ENCODE data around the gene LIMS2. TPM values are rescaled to one million over a fixed set of nuclear protein-coding genes. Genes with fewer than 3 reads are reported as not detected.

The LIMS2 gene
- polyA plus RNA-seq, 2 of the 4 experiments (the other 2 are of a cell fraction), result 1.2 to 6.1 TPM

- Histone ChIP-seq H3K27ac (no peak overlapping the region), H3K4me2 (no peak overlapping the region), H3K4me3 (no peak overlapping the region), H3K9me3 (peaks cover 33% of the 10 kb centered on the region), H3K4me1 (no peaks in the 10 kb centered on the region)
- POLR2A ChIA-PET, result no interaction called here
- TF ChIP-seq ZSCAN20 (CRISPR knock-in tag; IDR thresholded peaks at IDR 0.05) (no peak), BCL3 (IDR thresholded peaks at IDR 0.05) (no peak), HDAC2 (IDR thresholded peaks at IDR 0.05) (no peak), FOXS1 (CRISPR knock-in tag; IDR thresholded peaks at IDR 0.05) (no peak), RFX5 (IDR thresholded peaks at IDR 0.05) (no peak), SMC3 (IDR thresholded peaks at IDR 0.05) (no peak), CEBPB (IDR thresholded peaks at IDR 0.05) (no peak), CHD2 (IDR thresholded peaks at IDR 0.05; ENCODE audit: low read length, partially characterized antibody) (no peak), ELK1 (IDR thresholded peaks at IDR 0.05; ENCODE audit: low read depth, low read length) (no peak)
- DNase-seq (ENCODE audit: low read depth in 1 of 2, low spot score in 1 of 2), result no peak
- no peak for ATAC-seq
- 39% methylated on average over 10 of the region's 11 CpGs for WGBS (ENCODE audit: missing lambda C conversion rate)
- no peak for FAIRE-seq
- CTCF ChIA-PET, result interaction anchor here (0.5 to 2.7 kb wide), 5 partner anchors 20 to 49 kb away, joined by 3 to 11 read pairs (median 4); no protein-coding TSS in a partner anchor
Measured at GRCh38 chr2:127611076-127611925, 64.0 kb downstream of the LIMS2 start.

DNA sequence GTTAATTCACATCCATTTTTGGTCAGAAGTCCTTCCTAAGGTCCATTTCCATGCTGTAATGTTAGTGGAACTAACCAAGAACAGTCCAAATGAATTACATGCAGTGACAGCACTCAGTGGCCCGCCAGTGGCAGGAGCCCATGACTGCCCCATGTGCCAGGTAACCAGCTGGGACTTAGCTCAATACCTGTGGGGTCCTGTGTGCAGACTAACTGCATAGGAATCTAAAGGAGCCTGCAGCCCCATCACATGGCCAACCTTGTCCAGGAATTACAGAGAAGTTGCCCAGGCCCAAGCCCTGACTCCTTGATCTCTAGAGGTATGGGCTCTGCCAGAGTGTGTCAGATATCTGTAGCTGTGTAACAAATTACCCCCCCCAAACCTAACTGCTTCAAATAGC is 64.8 kb downstream of the LIMS2 start:
- DNase-seq (ENCODE audit: low read depth in 1 of 2, low spot score in 1 of 2) (no peak), ATAC-seq (no peak), FAIRE-seq (no peak)
- TF ChIP-seq TP53 (CRISPR knock-in tag; IDR thresholded peaks at IDR 0.05) (no peak), RAD21 (conservative IDR thresholded peaks at IDR 0.05 in 1 of 2, IDR thresholded peaks at IDR 0.05 in 1 of 2) (no peak), PHF8 (IDR thresholded peaks at IDR 0.05; ENCODE audit: borderline replicate concordance, low read depth) (no peak), HMGXB4 (CRISPR knock-in tag; IDR thresholded peaks at IDR 0.05; ENCODE audit: borderline replicate concordance) (no peak), MAFK (IDR thresholded peaks at IDR 0.05; ENCODE audit: partially characterized antibody) (no peak), HES2 (IDR thresholded peaks at IDR 0.05) (no peak), ESRRA (IDR thresholded peaks at IDR 0.05; ENCODE audit: borderline replicate concordance, low read length) (no peak), ZFP36 (IDR thresholded peaks at IDR 0.05; ENCODE audit: borderline replicate concordance, partially characterized antibody) (no peak), HOXB5 (CRISPR knock-in tag; IDR thresholded peaks at IDR 0.05) (no peak), EHMT2 (IDR thresholded peaks at IDR 0.05; ENCODE audit: low read depth) (no peak), EP300 (IDR thresholded peaks at IDR 0.05) (no peak), CHD2 (IDR thresholded peaks at IDR 0.05; ENCODE audit: low read length, partially characterized antibody) (no peak), FOXS1 (CRISPR knock-in tag; IDR thresholded peaks at IDR 0.05) (no peak), E2F6 (IDR thresholded peaks at IDR 0.05; ENCODE audit: borderline replicate concordance, low read depth) (no peak), SMC3 (IDR thresholded peaks at IDR 0.05) (no peak), HDAC2 (IDR thresholded peaks at IDR 0.05) (no peak)
- TF ChIP-seq, protein P1, sequence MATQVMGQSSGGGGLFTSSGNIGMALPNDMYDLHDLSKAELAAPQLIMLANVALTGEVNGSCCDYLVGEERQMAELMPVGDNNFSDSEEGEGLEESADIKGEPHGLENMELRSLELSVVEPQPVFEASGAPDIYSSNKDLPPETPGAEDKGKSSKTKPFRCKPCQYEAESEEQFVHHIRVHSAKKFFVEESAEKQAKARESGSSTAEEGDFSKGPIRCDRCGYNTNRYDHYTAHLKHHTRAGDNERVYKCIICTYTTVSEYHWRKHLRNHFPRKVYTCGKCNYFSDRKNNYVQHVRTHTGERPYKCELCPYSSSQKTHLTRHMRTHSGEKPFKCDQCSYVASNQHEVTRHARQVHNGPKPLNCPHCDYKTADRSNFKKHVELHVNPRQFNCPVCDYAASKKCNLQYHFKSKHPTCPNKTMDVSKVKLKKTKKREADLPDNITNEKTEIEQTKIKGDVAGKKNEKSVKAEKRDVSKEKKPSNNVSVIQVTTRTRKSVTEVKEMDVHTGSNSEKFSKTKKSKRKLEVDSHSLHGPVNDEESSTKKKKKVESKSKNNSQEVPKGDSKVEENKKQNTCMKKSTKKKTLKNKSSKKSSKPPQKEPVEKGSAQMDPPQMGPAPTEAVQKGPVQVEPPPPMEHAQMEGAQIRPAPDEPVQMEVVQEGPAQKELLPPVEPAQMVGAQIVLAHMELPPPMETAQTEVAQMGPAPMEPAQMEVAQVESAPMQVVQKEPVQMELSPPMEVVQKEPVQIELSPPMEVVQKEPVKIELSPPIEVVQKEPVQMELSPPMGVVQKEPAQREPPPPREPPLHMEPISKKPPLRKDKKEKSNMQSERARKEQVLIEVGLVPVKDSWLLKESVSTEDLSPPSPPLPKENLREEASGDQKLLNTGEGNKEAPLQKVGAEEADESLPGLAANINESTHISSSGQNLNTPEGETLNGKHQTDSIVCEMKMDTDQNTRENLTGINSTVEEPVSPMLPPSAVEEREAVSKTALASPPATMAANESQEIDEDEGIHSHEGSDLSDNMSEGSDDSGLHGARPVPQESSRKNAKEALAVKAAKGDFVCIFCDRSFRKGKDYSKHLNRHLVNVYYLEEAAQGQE (IDR thresholded peaks at IDR 0.05), result no peak
- Histone ChIP-seq H3K9me3 (peaks cover 33% of the 10 kb centered on the region), H3K4me1 (no peaks in the 10 kb centered on the region), H3K27ac (no peak overlapping the region), H3K4me2 (no peak overlapping the region), H3K4me3 (no peak overlapping the region)
- POLR2A ChIA-PET, result no interaction called here
- CTCF ChIA-PET, result interaction anchor here (1.0 to 2.7 kb wide), 3 partner anchors 11 to 39 kb away, joined by 3 to 11 read pairs (median 8); no protein-coding TSS in a partner anchor
- WGBS (ENCODE audit: missing lambda C conversion rate), result 13% methylated on average over 1 of the region's 1 CpG
